A549 (cell line): ENCODE results near the gene KIF26A. TPM values are rescaled to one million over a fixed set of nuclear protein-coding genes. Genes with fewer than 3 reads are reported as not detected.

Experiments
- ATAC-seq, 2 experiments: fragments of 200-7000 bp in 1 of 2; fragments of >200 bp in 1 of 2; cut with Nextera tagmentation in 1 of 2; cut with Tn5 transposase in 1 of 2; 3 replicates each; pipeline versions ENCODE4 v1.8.0 to v1.9.1; 2018 to 2020; ENCODE audit warnings: mild to moderate bottlenecking in 1 of 2, moderate library complexity in 1 of 2
- CTCF ChIA-PET: fragments of 300-600 bp; sonication (Branson Sonifier 250); formaldehyde crosslinking; extraction: SDS; loops from one replicate; lab custom pipeline; 2021; ENCODE audit warnings: antibody characterized with exemption, inconsistent platforms; lab: Yijun Ruan, JAX
- POLR2A ChIA-PET: fragments of 350-600 bp; formaldehyde crosslinking; extraction: SDS; loops from one replicate; lab custom pipeline; 2021; ENCODE audit warnings: antibody characterized with exemption, inconsistent platforms; lab: Yijun Ruan, JAX
- DNase-seq, 2 experiments: peaks; one replicate each; pipeline versions ENCODE4 v3.0.0 to v3.0.0-alpha.2; 2011 to 2016; ENCODE audit warnings: low read depth in 1 of 2, low spot score in 1 of 2
- FAIRE-seq: peaks from 2 replicates; lab custom pipeline; 2011; peaks lifted over from hg19 to GRCh38; lab: Jason Lieb, UNC
- H3K27ac ChIP-seq, 2 experiments: fragments of >200 bp; sonication (Bioruptor Twin); formaldehyde crosslinking; 3 replicates each; pipeline ENCODE4 v1.5.1; 2016 to 2017
- H3K4me1 ChIP-seq: fragments of >200 bp; sonication (Bioruptor Twin); formaldehyde crosslinking; 3 replicates; pipeline ENCODE4 v1.6.1; 2016
- H3K4me2 ChIP-seq: fragments of >200 bp; sonication (Bioruptor Twin); formaldehyde crosslinking; 3 replicates; pipeline ENCODE4 v1.6.1; 2016
- H3K4me3 ChIP-seq: fragments of >200 bp; sonication (Bioruptor Twin); formaldehyde crosslinking; 3 replicates; pipeline ENCODE4 v1.5.1; 2016
- H3K9me3 ChIP-seq: fragments of >200 bp; sonication (Bioruptor Twin); formaldehyde crosslinking; 3 replicates; pipeline ENCODE4 v1.6.1; 2016
- BHLHE40 ChIP-seq: IDR thresholded peaks from 2 replicates; pipeline ENCODE4 v1.6.1; 2012; ENCODE audit warnings: low read depth, low read length, inconsistent platforms
- CBX2 ChIP-seq: fragments of 200-600 bp; sonication (generic); IDR thresholded peaks from 2 replicates; pipeline ENCODE4 v1.6.1; 2016; ENCODE audit warnings: low read depth, mild to moderate bottlenecking, borderline replicate concordance
- CBX8 ChIP-seq: fragments of 200-600 bp; sonication (generic); IDR thresholded peaks from 2 replicates; pipeline ENCODE4 v1.6.1; 2016
- EHMT2 ChIP-seq: fragments of 200-600 bp; sonication (generic); IDR thresholded peaks from 2 replicates; pipeline ENCODE4 v1.6.1; 2016; ENCODE audit warnings: antibody characterized with exemption, low read depth, mild to moderate bottlenecking, moderate library complexity
- ESRRA ChIP-seq: fragments of 150-350 bp; IDR thresholded peaks from 2 replicates; pipeline ENCODE4 v1.6.1; 2014; ENCODE audit warnings: mild to moderate bottlenecking, low read length, borderline replicate concordance
- FOSB ChIP-seq: fragments of 250-450 bp; sonication (Bioruptor Pico); IDR thresholded peaks from 2 replicates; pipeline ENCODE4 v1.5.0; 2020; ENCODE audit warnings: mild to moderate bottlenecking, moderate library complexity
- FOSL2 ChIP-seq, 2 experiments: fragments of 450-650 bp in 1 of 2; fragments of >200 bp in 1 of 2; sonication (Bioruptor Twin) in 1 of 2; formaldehyde crosslinking; IDR thresholded peaks; 2 replicates each; pipeline versions ENCODE4 v1.5.0 to v1.6.1; 2016 to 2020; ENCODE audit warnings: mild to moderate bottlenecking in 1 of 2, moderate library complexity in 1 of 2
- HDAC2 ChIP-seq: fragments of 200-600 bp; sonication (generic); IDR thresholded peaks from 2 replicates; pipeline ENCODE4 v1.6.1; 2016
- HOXA7 ChIP-seq: fragments of 250-450 bp; sonication (Bioruptor Pico); IDR thresholded peaks from 2 replicates; pipeline ENCODE4 v1.5.0; 2020; ENCODE audit warnings: mild to moderate bottlenecking, moderate library complexity
- HOXB13 ChIP-seq: fragments of 250-450 bp; sonication (Bioruptor Pico); IDR thresholded peaks from 2 replicates; pipeline ENCODE4 v1.5.0; 2020; ENCODE audit warnings: low read depth, mild to moderate bottlenecking, moderate library complexity
- HOXB5 ChIP-seq: fragments of 250-450 bp; sonication (Bioruptor Pico); IDR thresholded peaks from 2 replicates; pipeline ENCODE4 v1.5.0; 2020; ENCODE audit warnings: mild to moderate bottlenecking, moderate library complexity
- JUNB ChIP-seq: fragments of >200 bp; sonication (Bioruptor Twin); formaldehyde crosslinking; IDR thresholded peaks from 2 replicates; pipeline ENCODE4 v1.6.1; 2016
- KDM1A ChIP-seq: fragments of 200-600 bp; sonication (generic); IDR thresholded peaks from 2 replicates; pipeline ENCODE4 v1.6.1; 2016; ENCODE audit warnings: low read depth, mild to moderate bottlenecking
- MAFK ChIP-seq: fragments of 450-650 bp; IDR thresholded peaks from 2 replicates; pipeline ENCODE4 v1.6.1; 2014; ENCODE audit not compliant: partially characterized antibody
- MAZ ChIP-seq: fragments of 150-350 bp; IDR thresholded peaks from 2 replicates; pipeline ENCODE4 v1.6.1; 2014; ENCODE audit warnings: antibody characterized with exemption, low read depth, low read length, borderline replicate concordance
- NFE2L2 ChIP-seq: fragments of 150-350 bp; conservative IDR thresholded peaks from 2 replicates; pipeline ENCODE4 v1.6.1; 2014; ENCODE audit warnings: low read length
- NPAS2 ChIP-seq: fragments of 250-450 bp; sonication (Bioruptor Pico); IDR thresholded peaks from 2 replicates; pipeline ENCODE4 v1.8.0; 2022; ENCODE audit warnings: mild to moderate bottlenecking, moderate library complexity, borderline replicate concordance
- NR3C1 ChIP-seq: fragments of >200 bp; sonication (Bioruptor Twin); formaldehyde crosslinking; IDR thresholded peaks from 3 replicates; pipeline ENCODE4 v1.6.1; 2017
- POLR2A ChIP-seq: IDR thresholded peaks from 2 replicates; pipeline ENCODE4 v1.6.1; 2012; ENCODE audit warnings: mild to moderate bottlenecking, low read length
- RARB ChIP-seq: fragments of 250-450 bp; sonication (Bioruptor Pico); IDR thresholded peaks from 2 replicates; pipeline ENCODE4 v1.8.0; 2021; ENCODE audit warnings: mild to moderate bottlenecking, moderate library complexity
- RCOR1 ChIP-seq: fragments of 150-350 bp; IDR thresholded peaks from 2 replicates; pipeline ENCODE4 v1.6.1; 2014; ENCODE audit warnings: antibody characterized with exemption, low read length, low read depth
- RNF2 ChIP-seq: fragments of 200-600 bp; sonication (generic); IDR thresholded peaks from 2 replicates; pipeline ENCODE4 v1.6.1; 2016; ENCODE audit warnings: low read depth, mild to moderate bottlenecking, antibody characterized with exemption, moderate library complexity, borderline replicate concordance
- SMC3 ChIP-seq: fragments of >200 bp; sonication (Bioruptor Twin); formaldehyde crosslinking; IDR thresholded peaks from 3 replicates; pipeline ENCODE4 v1.6.1; 2018; ENCODE audit warnings: inconsistent platforms
- SREBF2 ChIP-seq: fragments of 450-650 bp; IDR thresholded peaks from 2 replicates; pipeline ENCODE4 v1.6.1; 2014; ENCODE audit warnings: mild to moderate bottlenecking, moderate library complexity
- TFCP2L1 ChIP-seq: fragments of 250-450 bp; sonication (Bioruptor Pico); IDR thresholded peaks from 2 replicates; pipeline ENCODE4 v1.5.0; 2021; ENCODE audit warnings: mild to moderate bottlenecking
- ZFP36 ChIP-seq: fragments of 450-650 bp; IDR thresholded peaks from 2 replicates; pipeline ENCODE4 v1.6.1; 2014; ENCODE audit warnings: borderline replicate concordance; ENCODE audit not compliant: partially characterized antibody
- ZNF302 ChIP-seq: fragments of 250-450 bp; sonication (Bioruptor Pico); IDR thresholded peaks from 2 replicates; pipeline ENCODE4 v1.9.0; 2021; ENCODE audit warnings: inconsistent platforms, mild to moderate bottlenecking, moderate library complexity
- ZSCAN20 ChIP-seq: fragments of 250-450 bp; sonication (Bioruptor Pico); IDR thresholded peaks from 2 replicates; pipeline ENCODE4 v1.8.0; 2022; ENCODE audit warnings: mild to moderate bottlenecking, moderate library complexity
- WGBS: methylation state at CpG from one replicate; pipeline ENCODE4 v1.1.6; 2017; ENCODE audit errors: missing lambda C conversion rate; 5-methylcytosine and 5-hydroxymethylcytosine counted together
- polyA plus RNA-seq, 4 experiments: library from polyadenylated mRNA; depleted of rRNA in 3 of 4; stranded (reverse); fragments of >200 nt; fragmentation: RNase III in 1 of 4; extraction: RNeasy Plus Mini Kit Qiagen cat#74134 plus additional on column Dnase treatment in 1 of 4; gene quantifications; 2 replicates in 3 of 4; 3 replicates in 1 of 4; pipeline ENCODE4 v1.2.3, GENCODE V29; 2011 to 2017
- TF ChIP-seq, protein P1 (sequence below): fragments of 200-600 bp; sonication (generic); IDR thresholded peaks from 2 replicates; pipeline ENCODE4 v1.6.1; 2016; ENCODE audit warnings: antibody characterized with exemption, mild to moderate bottlenecking, moderate library complexity
- TF ChIP-seq, protein P2 (sequence below): IDR thresholded peaks from 2 replicates; pipeline ENCODE4 v1.6.1; 2012; ENCODE audit warnings: low read depth, borderline replicate concordance
- TF ChIP-seq, protein P3 (sequence below): IDR thresholded peaks from 2 replicates; pipeline ENCODE4 v1.6.1; 2012

Gene KIF26A
- polyA plus RNA-seq, 2 of the 4 experiments (the other 2 are of a cell fraction), result 0.28 to 2.3 TPM

DNA sequence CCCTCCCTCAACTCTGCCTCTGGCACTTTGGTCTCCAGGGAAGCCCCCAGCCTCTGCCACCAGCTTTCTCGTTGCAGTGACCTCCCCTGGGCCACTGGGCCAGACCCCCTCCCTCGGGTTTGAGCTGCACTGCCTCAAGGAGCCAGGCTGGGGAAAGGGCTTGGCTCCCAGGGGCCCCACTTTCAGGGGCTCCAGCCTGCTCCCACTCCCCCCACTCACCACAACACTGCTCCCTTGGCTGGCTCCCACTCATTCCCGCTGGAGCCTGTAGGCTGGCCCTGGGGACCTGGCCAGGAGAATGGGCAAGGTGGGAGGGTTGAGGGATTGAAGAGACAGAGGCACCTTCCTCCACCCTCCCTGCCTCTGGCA is 19.3 kb upstream of the KIF26A start (continued):
- TF ChIP-seq HOXB13 (CRISPR knock-in tag) (no peak), HOXA7 (no peak), NPAS2 (CRISPR knock-in tag) (no peak), ZNF302 (CRISPR knock-in tag) (no peak)

DNA sequence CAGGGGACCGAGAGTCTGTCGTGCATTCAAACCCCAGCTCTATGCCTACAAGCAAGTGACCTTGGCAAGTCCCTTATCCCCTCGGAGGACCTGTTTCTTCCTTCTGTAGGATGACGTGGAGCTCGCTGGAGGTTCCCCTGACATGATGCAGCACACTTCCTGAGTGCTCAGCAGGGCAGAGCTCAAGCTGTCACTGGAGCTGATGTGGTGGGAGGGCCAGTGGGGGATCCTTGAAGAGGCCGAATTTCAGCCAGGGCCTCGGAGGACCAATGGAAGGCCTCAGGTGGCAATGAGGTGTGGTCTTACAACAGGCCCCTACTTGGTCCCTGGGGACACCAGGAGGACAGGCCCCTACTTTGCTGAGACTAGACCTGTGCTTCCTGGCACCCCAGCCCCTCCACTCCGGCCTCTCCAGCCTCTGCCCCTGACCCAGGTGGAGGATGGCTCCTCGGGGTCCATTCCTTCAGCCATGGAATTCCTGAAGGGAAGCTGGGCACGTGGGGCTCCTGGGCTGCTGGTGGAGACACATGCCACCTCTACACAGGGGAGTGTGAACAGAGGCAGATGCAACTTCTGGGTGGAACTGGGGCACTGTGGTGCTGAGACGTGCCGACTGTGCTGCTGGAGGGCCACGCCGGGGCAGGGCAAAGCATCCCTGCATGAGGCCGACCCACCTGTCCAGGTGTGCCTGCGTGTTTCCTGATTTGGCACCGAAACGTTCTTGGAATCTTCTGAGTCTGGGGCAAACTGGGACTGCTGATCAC is 18.7 kb upstream of the KIF26A start:
- H3K4me1 ChIP-seq, result peaks cover 5% of the 10 kb centered on the region; the same call in 2 of the 3 replicates
- FAIRE-seq, result no peak
- ChIA-PET POLR2A (no interaction called here), CTCF (interaction anchor here (0.9 to 3.6 kb wide), 6 partner anchors 13 to 520 kb away, joined by 3 to 21 read pairs (median 6); no protein-coding TSS in a partner anchor)
- ATAC-seq, result no peak
- H3K9me3 ChIP-seq, result peaks cover 18% of the 10 kb centered on the region
- 36% methylated on average over 14 of the region's 18 CpGs for WGBS
- H3K4me2 ChIP-seq, result no peak overlapping the region
- TF ChIP-seq SREBF2 (no peak), HOXB13 (CRISPR knock-in tag) (no peak), FOSL2 (IDR thresholded peaks at IDR 0.05) (no peak), FOSL2 (CRISPR knock-in tag; IDR thresholded peaks at IDR 0.05) (no peak), HOXA7 (no peak), JUNB (no peak), RCOR1 (no peak), NFE2L2 (no peak), RARB (CRISPR knock-in tag) (no peak), HOXB5 (CRISPR knock-in tag) (no peak), MAFK (no peak), NR3C1 (no peak), POLR2A (no peak), KDM1A (no peak), ESRRA (no peak), ZSCAN20 (no peak)
- TF ChIP-seq, protein P1, sequence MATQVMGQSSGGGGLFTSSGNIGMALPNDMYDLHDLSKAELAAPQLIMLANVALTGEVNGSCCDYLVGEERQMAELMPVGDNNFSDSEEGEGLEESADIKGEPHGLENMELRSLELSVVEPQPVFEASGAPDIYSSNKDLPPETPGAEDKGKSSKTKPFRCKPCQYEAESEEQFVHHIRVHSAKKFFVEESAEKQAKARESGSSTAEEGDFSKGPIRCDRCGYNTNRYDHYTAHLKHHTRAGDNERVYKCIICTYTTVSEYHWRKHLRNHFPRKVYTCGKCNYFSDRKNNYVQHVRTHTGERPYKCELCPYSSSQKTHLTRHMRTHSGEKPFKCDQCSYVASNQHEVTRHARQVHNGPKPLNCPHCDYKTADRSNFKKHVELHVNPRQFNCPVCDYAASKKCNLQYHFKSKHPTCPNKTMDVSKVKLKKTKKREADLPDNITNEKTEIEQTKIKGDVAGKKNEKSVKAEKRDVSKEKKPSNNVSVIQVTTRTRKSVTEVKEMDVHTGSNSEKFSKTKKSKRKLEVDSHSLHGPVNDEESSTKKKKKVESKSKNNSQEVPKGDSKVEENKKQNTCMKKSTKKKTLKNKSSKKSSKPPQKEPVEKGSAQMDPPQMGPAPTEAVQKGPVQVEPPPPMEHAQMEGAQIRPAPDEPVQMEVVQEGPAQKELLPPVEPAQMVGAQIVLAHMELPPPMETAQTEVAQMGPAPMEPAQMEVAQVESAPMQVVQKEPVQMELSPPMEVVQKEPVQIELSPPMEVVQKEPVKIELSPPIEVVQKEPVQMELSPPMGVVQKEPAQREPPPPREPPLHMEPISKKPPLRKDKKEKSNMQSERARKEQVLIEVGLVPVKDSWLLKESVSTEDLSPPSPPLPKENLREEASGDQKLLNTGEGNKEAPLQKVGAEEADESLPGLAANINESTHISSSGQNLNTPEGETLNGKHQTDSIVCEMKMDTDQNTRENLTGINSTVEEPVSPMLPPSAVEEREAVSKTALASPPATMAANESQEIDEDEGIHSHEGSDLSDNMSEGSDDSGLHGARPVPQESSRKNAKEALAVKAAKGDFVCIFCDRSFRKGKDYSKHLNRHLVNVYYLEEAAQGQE, result no peak
- no peak overlapping the region for H3K27ac ChIP-seq
- no peak overlapping the region for H3K4me3 ChIP-seq
- DNase-seq, result no peak

DNA sequence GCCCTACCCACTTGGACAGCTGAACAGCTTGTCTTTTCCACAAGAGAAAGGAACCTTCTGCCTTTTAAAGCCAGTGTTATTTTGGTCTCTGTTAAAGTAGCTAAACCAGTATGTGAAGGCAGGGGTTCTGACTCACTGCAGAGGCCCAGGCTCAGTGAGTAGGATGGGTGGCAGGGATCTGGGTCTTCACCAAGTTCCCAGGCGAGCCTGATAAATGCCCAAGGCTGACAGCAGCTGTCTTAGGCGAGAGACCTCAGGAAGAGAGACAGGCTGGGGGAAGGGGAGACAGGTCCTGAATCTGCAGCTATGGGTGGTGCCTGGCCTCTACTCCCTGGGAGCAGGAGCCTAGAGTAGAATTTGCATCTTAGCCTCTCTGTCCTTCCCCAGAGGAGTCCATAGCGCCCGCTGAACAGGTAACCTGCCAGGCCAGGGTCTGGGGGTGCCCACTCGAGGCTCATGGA is 18.1 kb upstream of the KIF26A start:
- no peak overlapping the region for H3K4me3 ChIP-seq
- 38% methylated on average over 5 of the region's 5 CpGs for WGBS

More for the DNA sequence above, 18.1 kb upstream of the KIF26A start:
- ChIA-PET CTCF (interaction anchor here (1.0 to 3.6 kb wide), 5 partner anchors 26 to 519 kb away, joined by 3 to 21 read pairs (median 8); no protein-coding TSS in a partner anchor), POLR2A (no interaction called here)
- DNase-seq (no peak), FAIRE-seq (no peak), ATAC-seq (no peak)
- no peak for TF ChIP-seq RNF2
- TF ChIP-seq SMC3, result no peak
- no peak for TF ChIP-seq NFE2L2
- TF ChIP-seq MAFK, result no peak
- no peak for TF ChIP-seq HOXB13 (CRISPR knock-in tag)
- TF ChIP-seq BHLHE40, result no peak
- no peak for TF ChIP-seq HOXA7
- no peak for TF ChIP-seq KDM1A
- TF ChIP-seq EHMT2, result no peak
- no peak for TF ChIP-seq HDAC2
- no peak for TF ChIP-seq RARB (CRISPR knock-in tag)
- TF ChIP-seq ESRRA, result no peak
- no peak for TF ChIP-seq CBX2
- no peak for TF ChIP-seq TFCP2L1 (CRISPR knock-in tag)
- no peak for TF ChIP-seq ZFP36
- TF ChIP-seq CBX8, result no peak
- no peak for TF ChIP-seq FOSB (CRISPR knock-in tag)
- no peak for TF ChIP-seq MAZ
- TF ChIP-seq, protein P2, sequence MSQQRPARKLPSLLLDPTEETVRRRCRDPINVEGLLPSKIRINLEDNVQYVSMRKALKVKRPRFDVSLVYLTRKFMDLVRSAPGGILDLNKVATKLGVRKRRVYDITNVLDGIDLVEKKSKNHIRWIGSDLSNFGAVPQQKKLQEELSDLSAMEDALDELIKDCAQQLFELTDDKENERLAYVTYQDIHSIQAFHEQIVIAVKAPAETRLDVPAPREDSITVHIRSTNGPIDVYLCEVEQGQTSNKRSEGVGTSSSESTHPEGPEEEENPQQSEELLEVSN, result no peak
- TF ChIP-seq, protein P3, sequence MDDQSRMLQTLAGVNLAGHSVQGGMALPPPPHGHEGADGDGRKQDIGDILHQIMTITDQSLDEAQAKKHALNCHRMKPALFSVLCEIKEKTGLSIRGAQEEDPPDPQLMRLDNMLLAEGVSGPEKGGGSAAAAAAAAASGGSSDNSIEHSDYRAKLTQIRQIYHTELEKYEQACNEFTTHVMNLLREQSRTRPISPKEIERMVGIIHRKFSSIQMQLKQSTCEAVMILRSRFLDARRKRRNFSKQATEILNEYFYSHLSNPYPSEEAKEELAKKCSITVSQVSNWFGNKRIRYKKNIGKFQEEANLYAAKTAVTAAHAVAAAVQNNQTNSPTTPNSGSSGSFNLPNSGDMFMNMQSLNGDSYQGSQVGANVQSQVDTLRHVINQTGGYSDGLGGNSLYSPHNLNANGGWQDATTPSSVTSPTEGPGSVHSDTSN, result no peak
- H3K4me1 ChIP-seq, result peaks cover 5% of the 10 kb centered on the region; the same call in 2 of the 3 replicates
- no peak overlapping the region for H3K27ac ChIP-seq
- no peak overlapping the region for H3K4me2 ChIP-seq
- peaks cover 25% of the 10 kb centered on the region for H3K9me3 ChIP-seq
